Hippocampal formation (tissue), 2 donors: ENCODE measurements around the gene SYNE1.
A peak's percentile ranks its signal among the peaks of the same experiment; 100 is the strongest.
"Not testable (repeated sequence)": the region's sequence is repeated elsewhere in the genome, so short reads cannot be mapped to it uniquely, and the experiment has no call there.

Experiments
- DNase-seq, 2 donors: peaks; one replicate each; lab custom pipeline; 2025; lab: John Stamatoyannopoulos, UW

Gene SYNE1

GRCh38 chr6:152571089-152571488 lies 66.1 kb downstream of the SYNE1 start:
- DNase-seq, result no peak

- no peak for DNase-seq
These were observed 70.9 kb downstream of the SYNE1 start for GRCh38 chr6:152566103-152566875.

GRCh38 chr6:152563177-152563576 lies 74.0 kb downstream of the SYNE1 start:
- DNase-seq, result no peak

- not testable (repeated sequence) for DNase-seq
These were observed 78.4 kb downstream of the SYNE1 start for GRCh38 chr6:152558798-152559197.

GRCh38 chr6:152557502-152557901 lies 79.7 kb downstream of the SYNE1 start:
- no peak for DNase-seq

GRCh38 chr6:152554851-152555250 lies 82.3 kb downstream of the SYNE1 start:
- no peak for DNase-seq

- peak in 1 of 2 donors; percentile 3 for DNase-seq
These were observed 84.4 kb downstream of the SYNE1 start for GRCh38 chr6:152552616-152553209.

GRCh38 chr6:152543519-152543918 lies 93.6 kb downstream of the SYNE1 start:
- no peak for DNase-seq

- no peak for DNase-seq
These were observed 96.8 kb downstream of the SYNE1 start for GRCh38 chr6:152540381-152540780.

- DNase-seq, result no peak
These were observed 102.6 kb downstream of the SYNE1 start for GRCh38 chr6:152534541-152534940.

- no peak for DNase-seq
These were observed 104.4 kb downstream of the SYNE1 start for GRCh38 chr6:152532556-152533422.

- no peak for DNase-seq
These were observed 105.5 kb downstream of the SYNE1 start for GRCh38 chr6:152531659-152532058.

- no peak for DNase-seq
These were observed 107.8 kb downstream of the SYNE1 start for GRCh38 chr6:152529369-152529768.

GRCh38 chr6:152514120-152514519 lies 123.0 kb downstream of the SYNE1 start:
- DNase-seq, result not testable (repeated sequence)

- no peak for DNase-seq
These were observed 127.2 kb downstream of the SYNE1 start for GRCh38 chr6:152509916-152510315.

GRCh38 chr6:152508477-152508876 lies 128.7 kb downstream of the SYNE1 start:
- no peak for DNase-seq

- DNase-seq, result no peak
These were observed 133.6 kb downstream of the SYNE1 start for GRCh38 chr6:152503546-152503945.

- no peak for DNase-seq
These were observed 134.6 kb downstream of the SYNE1 start for GRCh38 chr6:152502421-152503188.

GRCh38 chr6:152499931-152500330 lies 137.2 kb downstream of the SYNE1 start:
- no peak for DNase-seq

- no peak for DNase-seq
These were observed 140.4 kb downstream of the SYNE1 start for GRCh38 chr6:152496731-152497130.

GRCh38 chr6:152495456-152495855 lies 141.7 kb downstream of the SYNE1 start:
- not testable (repeated sequence) for DNase-seq

- not testable (repeated sequence) for DNase-seq
These were observed 144.9 kb downstream of the SYNE1 start for GRCh38 chr6:152492281-152492680.
